GM19455 (cell line): ENCODE measurements around the gene NPIPB8.
"Not testable (repeated sequence)": the region's sequence is repeated elsewhere in the genome, so short reads cannot be mapped to it uniquely, and the experiment has no call there.

ENCODE experiments used
- ATAC-seq: cut with Tn5 transposase; IDR thresholded peaks from one replicate; pipeline ENCODE4 v1.9.1; 2021; ENCODE audit not compliant: unreplicated experiment

NPIPB8 gene

GRCh38 chr16:28623172-28623711, 14.6 kb upstream of the NPIPB8 start:
- ATAC-seq: no peak

- not testable (repeated sequence) for ATAC-seq
These were observed 7.0 kb upstream of the NPIPB8 start for GRCh38 chr16:28630905-28631304.

- ATAC-seq: not testable (repeated sequence)
These were observed 1.6 kb upstream of the NPIPB8 start for GRCh38 chr16:28636093-28636823.

GRCh38 chr16:28638359-28638758, 494 bp downstream of the NPIPB8 start:
- ATAC-seq: not testable (repeated sequence)

GRCh38 chr16:28639959-28640358, 2.1 kb downstream of the NPIPB8 start:
- ATAC-seq: not testable (repeated sequence)

GRCh38 chr16:28666264-28666663, 28.4 kb downstream of the NPIPB8 start:
- not testable (repeated sequence) for ATAC-seq

- ATAC-seq: not testable (repeated sequence)
These were observed 29.6 kb downstream of the NPIPB8 start for GRCh38 chr16:28667480-28667879.

GRCh38 chr16:28668199-28668598, 30.3 kb downstream of the NPIPB8 start:
- ATAC-seq: not testable (repeated sequence)

- ATAC-seq: not testable (repeated sequence)
These were observed 50.6 kb downstream of the NPIPB8 start for GRCh38 chr16:28688327-28688952.

- not testable (repeated sequence) for ATAC-seq
These were observed 51.6 kb downstream of the NPIPB8 start for GRCh38 chr16:28689425-28689824.

- ATAC-seq: not testable (repeated sequence)
These were observed 53.9 kb downstream of the NPIPB8 start for GRCh38 chr16:28691722-28692121.

GRCh38 chr16:28693257-28693950, 55.5 kb downstream of the NPIPB8 start:
- not testable (repeated sequence) for ATAC-seq

- ATAC-seq: not testable (repeated sequence)
These were observed 61.9 kb downstream of the NPIPB8 start for GRCh38 chr16:28699792-28700191.

- not testable (repeated sequence) for ATAC-seq
These were observed 62.5 kb downstream of the NPIPB8 start for GRCh38 chr16:28700349-28700748.

- not testable (repeated sequence) for ATAC-seq
These were observed 63.5 kb downstream of the NPIPB8 start for GRCh38 chr16:28701384-28701783.

- not testable (repeated sequence) for ATAC-seq
These were observed 66.4 kb downstream of the NPIPB8 start for GRCh38 chr16:28704246-28704645.
